AG09319 (cell line): Measurements from ENCODE around the gene TM9SF3.

Experiments used
- DNase-seq: peaks from one replicate; pipeline ENCODE4 v3.0.0-alpha.2; 2010; ENCODE audit warnings: low read depth; ENCODE audit errors: extremely low read depth
- CTCF ChIP-seq: IDR thresholded peaks from 2 replicates; pipeline ENCODE4 v1.5.1; 2011; ENCODE audit warnings: low read depth, mild to moderate bottlenecking, inconsistent platforms, low read length, moderate library complexity

Gene TM9SF3

GRCh38 chr10:96517284-96517683, 69.5 kb downstream of the TM9SF3 start:
- no peak for DNase-seq
- no peak for TF ChIP-seq CTCF

GRCh38 chr10:96516337-96516736, 70.5 kb downstream of the TM9SF3 start:
- no peak for DNase-seq
- no peak for TF ChIP-seq CTCF

GRCh38 chr10:96513698-96514561, 72.9 kb downstream of the TM9SF3 start, which contains the start of gene TLL2:
Gene TLL2 (minus strand): TSS chr10:96513926. CDS start chr10:96513685, 241 bp downstream.
- TF ChIP-seq CTCF, result peak; percentile 50
- peak; percentile 56 for DNase-seq

- no peak for DNase-seq
- no peak for TF ChIP-seq CTCF
Observed at GRCh38 chr10:96513305-96513697, 73.5 kb downstream of the TM9SF3 start.

- DNase-seq, result no peak
- TF ChIP-seq CTCF, result no peak
Observed at GRCh38 chr10:96512524-96513304, 74.1 kb downstream of the TM9SF3 start.

- DNase-seq, result no peak
Observed at GRCh38 chr10:96511044-96511945, 75.5 kb downstream of the TM9SF3 start.

More at GRCh38 chr10:96511044-96511945, 75.5 kb downstream of the TM9SF3 start:
- peak; percentile 50 for TF ChIP-seq CTCF
